ENCODE results near the gene AASDHPPT.

DNA sequence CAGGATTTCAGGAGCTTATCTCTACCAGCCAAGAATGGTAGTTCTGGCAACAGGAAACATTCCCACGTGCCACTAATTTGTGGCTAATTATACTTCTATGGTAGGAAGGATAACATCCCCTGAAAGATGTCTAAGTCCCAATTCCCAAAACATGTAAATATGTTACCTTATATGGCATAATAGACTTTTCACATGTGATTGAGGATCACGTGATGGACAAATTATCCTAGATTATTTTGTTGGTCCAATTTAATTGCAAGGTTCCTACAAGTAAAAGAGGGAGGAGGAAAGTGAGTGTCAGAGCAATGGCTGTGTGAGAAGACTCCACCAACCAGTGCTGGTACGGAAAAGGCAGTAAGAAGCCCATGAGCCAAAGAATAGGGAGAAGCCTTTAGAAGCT lies 45.5 kb upstream of the AASDHPPT start:
- TF ChIP-seq GATA2 (CRISPR knock-in tag; IDR thresholded peaks at IDR 0.05) (no peak), MXI1 (IDR thresholded peaks at IDR 0.05; ENCODE audit: low read depth, low read length) (no peak), FOXM1 (IDR thresholded peaks at IDR 0.05; ENCODE audit: low read depth) (no peak), SIN3A (IDR thresholded peaks at IDR 0.05; ENCODE audit: borderline replicate concordance, low read depth, low read length) (no peak), RXRA (IDR thresholded peaks at IDR 0.05; ENCODE audit: borderline replicate concordance, low read depth) (no peak), POLR2AphosphoS5 (IDR thresholded peaks at IDR 0.05; ENCODE audit: low read depth, low read length) (no peak), EP300 (IDR thresholded peaks at IDR 0.05; ENCODE audit: borderline replicate concordance in 1 of 2, low read depth in 1 of 2, low read length in 1 of 2) (no peak), FOXJ3 (CRISPR knock-in tag; IDR thresholded peaks at IDR 0.05) (no peak), GABPA (IDR thresholded peaks at IDR 0.05; ENCODE audit: low read depth) (no peak)
- TF ChIP-seq, protein P1, sequence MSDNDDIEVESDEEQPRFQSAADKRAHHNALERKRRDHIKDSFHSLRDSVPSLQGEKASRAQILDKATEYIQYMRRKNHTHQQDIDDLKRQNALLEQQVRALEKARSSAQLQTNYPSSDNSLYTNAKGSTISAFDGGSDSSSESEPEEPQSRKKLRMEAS (IDR thresholded peaks at IDR 0.05; ENCODE audit: low read depth): no peak
- TF ChIP-seq, protein P2, sequence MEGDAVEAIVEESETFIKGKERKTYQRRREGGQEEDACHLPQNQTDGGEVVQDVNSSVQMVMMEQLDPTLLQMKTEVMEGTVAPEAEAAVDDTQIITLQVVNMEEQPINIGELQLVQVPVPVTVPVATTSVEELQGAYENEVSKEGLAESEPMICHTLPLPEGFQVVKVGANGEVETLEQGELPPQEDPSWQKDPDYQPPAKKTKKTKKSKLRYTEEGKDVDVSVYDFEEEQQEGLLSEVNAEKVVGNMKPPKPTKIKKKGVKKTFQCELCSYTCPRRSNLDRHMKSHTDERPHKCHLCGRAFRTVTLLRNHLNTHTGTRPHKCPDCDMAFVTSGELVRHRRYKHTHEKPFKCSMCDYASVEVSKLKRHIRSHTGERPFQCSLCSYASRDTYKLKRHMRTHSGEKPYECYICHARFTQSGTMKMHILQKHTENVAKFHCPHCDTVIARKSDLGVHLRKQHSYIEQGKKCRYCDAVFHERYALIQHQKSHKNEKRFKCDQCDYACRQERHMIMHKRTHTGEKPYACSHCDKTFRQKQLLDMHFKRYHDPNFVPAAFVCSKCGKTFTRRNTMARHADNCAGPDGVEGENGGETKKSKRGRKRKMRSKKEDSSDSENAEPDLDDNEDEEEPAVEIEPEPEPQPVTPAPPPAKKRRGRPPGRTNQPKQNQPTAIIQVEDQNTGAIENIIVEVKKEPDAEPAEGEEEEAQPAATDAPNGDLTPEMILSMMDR (IDR thresholded peaks at IDR 0.05): no peak
- TF ChIP-seq, protein P3, sequence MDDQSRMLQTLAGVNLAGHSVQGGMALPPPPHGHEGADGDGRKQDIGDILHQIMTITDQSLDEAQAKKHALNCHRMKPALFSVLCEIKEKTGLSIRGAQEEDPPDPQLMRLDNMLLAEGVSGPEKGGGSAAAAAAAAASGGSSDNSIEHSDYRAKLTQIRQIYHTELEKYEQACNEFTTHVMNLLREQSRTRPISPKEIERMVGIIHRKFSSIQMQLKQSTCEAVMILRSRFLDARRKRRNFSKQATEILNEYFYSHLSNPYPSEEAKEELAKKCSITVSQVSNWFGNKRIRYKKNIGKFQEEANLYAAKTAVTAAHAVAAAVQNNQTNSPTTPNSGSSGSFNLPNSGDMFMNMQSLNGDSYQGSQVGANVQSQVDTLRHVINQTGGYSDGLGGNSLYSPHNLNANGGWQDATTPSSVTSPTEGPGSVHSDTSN (IDR thresholded peaks at IDR 0.05): no peak
- TF ChIP-seq, protein P4, sequence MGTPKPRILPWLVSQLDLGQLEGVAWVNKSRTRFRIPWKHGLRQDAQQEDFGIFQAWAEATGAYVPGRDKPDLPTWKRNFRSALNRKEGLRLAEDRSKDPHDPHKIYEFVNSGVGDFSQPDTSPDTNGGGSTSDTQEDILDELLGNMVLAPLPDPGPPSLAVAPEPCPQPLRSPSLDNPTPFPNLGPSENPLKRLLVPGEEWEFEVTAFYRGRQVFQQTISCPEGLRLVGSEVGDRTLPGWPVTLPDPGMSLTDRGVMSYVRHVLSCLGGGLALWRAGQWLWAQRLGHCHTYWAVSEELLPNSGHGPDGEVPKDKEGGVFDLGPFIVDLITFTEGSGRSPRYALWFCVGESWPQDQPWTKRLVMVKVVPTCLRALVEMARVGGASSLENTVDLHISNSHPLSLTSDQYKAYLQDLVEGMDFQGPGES (IDR thresholded peaks at IDR 0.05; ENCODE audit: low read depth, low read length): no peak
